Measurements from ENCODE around the gene TSEN54. TPM values are rescaled to one million over a fixed set of nuclear protein-coding genes. Genes with fewer than 3 reads are reported as not detected.
A peak's percentile ranks its signal among the peaks of the same experiment; 100 is the strongest.

The TSEN54 gene
- total RNA-seq, 4 donors from 2014 or later, result 15.8 to 26.5 (median 17.1) TPM

- Histone ChIP-seq H3K4me3 (peak within 1 kb of the TSS; percentile 89 to 96), H3K9me3 (no peaks in the 10 kb centered on the region), H3K27ac (peak within 1 kb of the TSS; percentile 72 to 98 (median 90)), H3K4me1 (peaks cover 0 to 67% (median 32%) of the 10 kb centered on the region in 3 donors), H3K36me3 (peaks cover 0 to 22% of the 10 kb centered on the region in 2 donors), H3K27me3 (no peaks in the 10 kb centered on the region)
- ATAC-seq, result peak; percentile 90
- WGBS, 2 donors (ENCODE audit: low coverage in 1 of 2), result no CpG with 5 or more reads among the region's 78 CpGs
- TF ChIP-seq CTCF (IDR thresholded peaks at IDR 0.05), result peak in 3 of 4 experiments; percentile 98 to 99 (median 99)
- no peak for TF ChIP-seq POLR2A (IDR thresholded peaks at IDR 0.05)
- TF ChIP-seq POLR2AphosphoS5 (IDR thresholded peaks at IDR 0.05), result peak; percentile 33
- TF ChIP-seq EP300 (IDR thresholded peaks at IDR 0.05), result no peak
These were observed 653 bp upstream of the TSEN54 start, which contains the start of gene CASKIN2 for GRCh38 chr17:75515496-75516254. Gene CASKIN2 (minus strand): TSS chr17:75515537. CDS start chr17:75513804, 1,733 bp downstream.

DNA sequence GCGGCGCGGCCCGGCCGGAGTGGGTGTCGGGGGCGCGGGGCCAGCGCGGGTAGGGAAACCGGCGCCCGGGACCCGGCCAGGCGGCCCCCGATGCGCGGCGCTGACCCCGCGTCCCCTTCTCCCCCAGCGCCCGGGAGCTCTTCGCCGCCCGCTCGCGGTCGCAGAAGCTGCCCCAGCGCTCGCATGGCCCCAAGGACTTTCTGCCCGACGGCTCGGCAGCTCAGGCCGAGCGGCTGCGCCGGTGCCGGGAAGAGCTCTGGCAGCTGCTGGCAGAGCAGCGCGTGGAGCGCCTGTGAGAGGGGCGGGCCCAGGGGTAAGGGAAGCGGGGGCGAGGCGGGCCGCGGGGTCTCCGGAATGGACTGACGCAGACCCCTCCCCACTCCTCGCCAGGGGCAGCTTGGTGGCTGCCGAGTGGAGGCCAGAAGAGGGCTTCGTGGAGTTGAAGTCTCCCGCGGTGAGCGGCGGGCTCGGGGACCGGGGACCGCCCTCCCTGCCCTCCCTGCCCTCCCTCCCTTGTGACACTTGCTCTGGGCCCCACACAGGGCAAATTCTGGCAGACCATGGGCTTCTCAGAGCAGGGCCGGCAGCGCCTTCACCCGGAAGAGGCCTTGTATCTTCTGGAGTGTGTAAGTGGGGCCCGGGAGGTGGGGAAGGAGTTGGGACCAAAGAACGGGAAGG lies 430 bp downstream of the TSEN54 start:
- Histone ChIP-seq H3K27me3 (no peaks in the 10 kb centered on the region), H3K4me3 (peak overlapping the region; percentile 66 to 96), H3K36me3 (peaks cover 0 to 32% of the 10 kb centered on the region in 2 donors), H3K27ac (peak overlapping the region; percentile 13 to 98 (median 90)), H3K9me3 (no peaks in the 10 kb centered on the region), H3K4me1 (peaks cover 0 to 56% (median 30%) of the 10 kb centered on the region in 3 donors)
- TF ChIP-seq POLR2AphosphoS5 (IDR thresholded peaks at IDR 0.05) (no peak), CTCF (IDR thresholded peaks at IDR 0.05) (no peak), POLR2A (IDR thresholded peaks at IDR 0.05) (no peak), EP300 (IDR thresholded peaks at IDR 0.05) (no peak)
- WGBS, 2 donors (ENCODE audit: low coverage in 1 of 2), result no CpG with 5 or more reads among the region's 65 CpGs
- ATAC-seq, result peak; percentile 4

- WGBS, 2 donors (ENCODE audit: low coverage in 1 of 2), result 64 to 80% methylated on average over 1 to 3 of the region's 10 CpGs
These were observed 1.1 kb downstream of the TSEN54 start for GRCh38 chr17:75517297-75517865.

GRCh38 chr17:75518201-75518600 lies 1.9 kb downstream of the TSEN54 start:
- Histone ChIP-seq H3K9me3 (no peaks in the 10 kb centered on the region), H3K4me3 (no peak overlapping the region), H3K27me3 (no peaks in the 10 kb centered on the region), H3K4me1 (peaks cover 0 to 42% (median 21%) of the 10 kb centered on the region in 3 donors), H3K27ac (no peak overlapping the region), H3K36me3 (peaks cover 0 to 39% of the 10 kb centered on the region in 2 donors)
- ATAC-seq, result no peak
- 79 to 88% methylated on average over 3 of the region's 3 CpGs for WGBS, 2 donors (ENCODE audit: low coverage in 1 of 2)
- TF ChIP-seq POLR2AphosphoS5 (IDR thresholded peaks at IDR 0.05) (no peak), EP300 (IDR thresholded peaks at IDR 0.05) (no peak), POLR2A (IDR thresholded peaks at IDR 0.05) (no peak), CTCF (IDR thresholded peaks at IDR 0.05) (no peak)

More at GRCh38 chr17:75517297-75517865, 1.1 kb downstream of the TSEN54 start:
- TF ChIP-seq EP300 (IDR thresholded peaks at IDR 0.05), result no peak
- TF ChIP-seq CTCF (IDR thresholded peaks at IDR 0.05), result no peak
- TF ChIP-seq POLR2A (IDR thresholded peaks at IDR 0.05), result no peak
- no peak for TF ChIP-seq POLR2AphosphoS5 (IDR thresholded peaks at IDR 0.05)
- Histone ChIP-seq H3K36me3 (peaks cover 0 to 38% of the 10 kb centered on the region in 2 donors), H3K4me3 (peak overlapping the region; percentile 66 to 96), H3K4me1 (peaks cover 0 to 50% (median 23%) of the 10 kb centered on the region in 3 donors), H3K27me3 (no peaks in the 10 kb centered on the region), H3K9me3 (no peaks in the 10 kb centered on the region), H3K27ac (peak overlapping the region in 3 of 4 donors; percentile 90 to 98 (median 90))
- ATAC-seq, result no peak
